ENCODE measurements around the gene PUS7. TPM values are rescaled to one million over a fixed set of nuclear protein-coding genes. Genes with fewer than 3 reads are reported as not detected.
"Not testable (repeated sequence)": the region's sequence is repeated elsewhere in the genome, so short reads cannot be mapped to it uniquely, and the experiment has no call there.

PUS7 gene
- total RNA-seq, 6 experiments from 2014 or later: 15.1 to 19.6 (median 17.3) TPM

GRCh38 chr7:105452085-105452484 lies 70.0 kb downstream of the PUS7 start:
- Mint-ChIP-seq H3K27me3 (ENCODE audit: insufficient read depth) (peaks cover 2% of the 10 kb centered on the region; the same call in 1 of the 2 replicates), H3K27ac (no peak overlapping the region), H3K9me3 (no peaks in the 10 kb centered on the region), H3K36me3 (ENCODE audit: low read depth) (peaks cover 11% of the 10 kb centered on the region), H3K4me1 (ENCODE audit: low read depth) (peaks cover 36% of the 10 kb centered on the region), H3K4me3 (no peak overlapping the region)
- no peak for DNase-seq
- TF ChIP-seq, protein P1, sequence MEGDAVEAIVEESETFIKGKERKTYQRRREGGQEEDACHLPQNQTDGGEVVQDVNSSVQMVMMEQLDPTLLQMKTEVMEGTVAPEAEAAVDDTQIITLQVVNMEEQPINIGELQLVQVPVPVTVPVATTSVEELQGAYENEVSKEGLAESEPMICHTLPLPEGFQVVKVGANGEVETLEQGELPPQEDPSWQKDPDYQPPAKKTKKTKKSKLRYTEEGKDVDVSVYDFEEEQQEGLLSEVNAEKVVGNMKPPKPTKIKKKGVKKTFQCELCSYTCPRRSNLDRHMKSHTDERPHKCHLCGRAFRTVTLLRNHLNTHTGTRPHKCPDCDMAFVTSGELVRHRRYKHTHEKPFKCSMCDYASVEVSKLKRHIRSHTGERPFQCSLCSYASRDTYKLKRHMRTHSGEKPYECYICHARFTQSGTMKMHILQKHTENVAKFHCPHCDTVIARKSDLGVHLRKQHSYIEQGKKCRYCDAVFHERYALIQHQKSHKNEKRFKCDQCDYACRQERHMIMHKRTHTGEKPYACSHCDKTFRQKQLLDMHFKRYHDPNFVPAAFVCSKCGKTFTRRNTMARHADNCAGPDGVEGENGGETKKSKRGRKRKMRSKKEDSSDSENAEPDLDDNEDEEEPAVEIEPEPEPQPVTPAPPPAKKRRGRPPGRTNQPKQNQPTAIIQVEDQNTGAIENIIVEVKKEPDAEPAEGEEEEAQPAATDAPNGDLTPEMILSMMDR (IDR thresholded peaks at IDR 0.05): no peak

DNA sequence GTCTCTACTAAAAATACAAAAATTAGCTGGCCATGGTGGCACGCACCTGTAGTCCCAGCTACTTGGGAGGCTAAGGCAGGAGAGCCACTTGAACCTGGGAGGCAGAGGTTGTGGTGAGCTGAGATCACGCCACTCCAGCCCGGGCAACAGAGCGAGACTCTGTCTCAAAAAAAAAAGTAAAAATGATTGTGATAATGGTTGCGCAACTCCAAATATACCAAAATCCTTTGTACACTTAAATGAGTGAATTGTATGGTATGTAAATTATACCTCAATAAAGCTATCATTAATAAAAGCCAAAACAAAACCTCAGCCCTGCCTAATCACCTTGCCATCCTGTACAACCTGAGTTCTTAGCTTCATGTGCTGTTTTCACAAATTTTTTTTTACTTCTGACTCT lies 71.2 kb downstream of the PUS7 start:
- not testable (repeated sequence) for H3K4me3 Mint-ChIP-seq; H3K27ac Mint-ChIP-seq; H3K27me3 Mint-ChIP-seq (ENCODE audit: insufficient read depth); H3K36me3 Mint-ChIP-seq (ENCODE audit: low read depth); DNase-seq; H3K9me3 Mint-ChIP-seq
- peaks cover 36% of the 10 kb centered on the region for H3K4me1 Mint-ChIP-seq (ENCODE audit: low read depth)

DNA sequence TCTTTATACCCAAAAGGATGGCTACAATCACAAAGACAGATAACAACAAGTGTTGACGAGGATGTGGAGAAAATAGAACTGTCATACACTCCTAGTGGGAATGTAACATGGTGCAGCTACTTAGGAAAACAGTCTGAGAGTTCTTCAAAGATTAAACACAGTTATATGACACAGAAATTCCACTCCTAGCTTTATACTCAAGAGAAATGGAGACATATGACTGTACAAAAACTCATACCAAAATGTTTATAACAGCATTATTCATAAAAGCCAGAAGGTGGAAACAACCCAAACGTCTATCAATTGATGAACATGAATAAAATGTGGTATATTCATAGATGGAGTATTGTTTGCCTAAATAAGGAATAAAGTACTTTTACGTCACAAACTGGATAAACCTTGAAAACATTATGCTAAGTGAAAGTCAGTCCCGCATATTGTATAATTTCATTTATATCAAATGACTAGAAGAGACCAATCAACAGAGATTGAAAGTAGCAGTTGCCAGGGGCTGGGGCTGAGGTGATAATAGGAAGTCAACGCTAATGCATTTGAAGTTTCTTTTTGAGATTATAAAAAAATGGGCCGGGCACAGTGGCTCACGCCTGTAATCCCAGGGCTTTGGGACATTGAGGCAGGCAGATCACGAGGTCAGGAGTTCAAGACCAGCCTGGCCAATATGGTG lies 71.8 kb downstream of the PUS7 start:
- H3K4me1 Mint-ChIP-seq (ENCODE audit: low read depth): peaks cover 36% of the 10 kb centered on the region
- peaks cover 5% of the 10 kb centered on the region; the same call in 1 of the 2 replicates for H3K36me3 Mint-ChIP-seq (ENCODE audit: low read depth)
- DNase-seq: no peak
- TF ChIP-seq, protein P1 (IDR thresholded peaks at IDR 0.05): no peak
- H3K4me3 Mint-ChIP-seq: no peak overlapping the region
- H3K9me3 Mint-ChIP-seq: no peaks in the 10 kb centered on the region
- no peaks in the 10 kb centered on the region; the same call in 1 of the 2 replicates for H3K27me3 Mint-ChIP-seq (ENCODE audit: insufficient read depth)
- no peak overlapping the region for H3K27ac Mint-ChIP-seq

DNA sequence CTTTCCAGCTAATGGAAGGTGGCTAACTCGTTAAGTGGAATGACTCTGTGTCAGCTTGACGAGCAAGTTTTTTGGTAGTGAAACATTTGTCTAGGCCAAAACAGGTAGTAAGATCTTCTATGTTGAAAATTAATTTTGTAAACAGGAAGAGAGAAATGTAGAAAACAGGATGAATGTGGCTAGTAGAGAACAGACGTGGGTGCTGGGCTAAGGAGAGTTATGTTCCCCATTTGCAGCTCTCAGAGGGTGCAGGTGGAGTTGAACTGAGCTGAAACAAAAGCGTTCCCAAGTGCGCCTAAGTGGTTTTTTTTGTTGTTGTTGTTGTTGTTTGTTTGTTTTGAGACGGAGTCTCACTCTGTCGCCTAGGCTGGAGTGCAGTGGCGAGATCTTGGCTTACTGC lies 73.9 kb downstream of the PUS7 start:
- Mint-ChIP-seq H3K36me3 (ENCODE audit: low read depth) (peaks cover 5% of the 10 kb centered on the region; the same call in 1 of the 2 replicates), H3K9me3 (no peaks in the 10 kb centered on the region), H3K4me3 (no peak overlapping the region), H3K27me3 (ENCODE audit: insufficient read depth) (no peaks in the 10 kb centered on the region; the same call in 1 of the 2 replicates), H3K4me1 (ENCODE audit: low read depth) (peaks cover 14% of the 10 kb centered on the region), H3K27ac (no peak overlapping the region)
- TF ChIP-seq, protein P1 (IDR thresholded peaks at IDR 0.05): no peak
- no peak for DNase-seq

DNA sequence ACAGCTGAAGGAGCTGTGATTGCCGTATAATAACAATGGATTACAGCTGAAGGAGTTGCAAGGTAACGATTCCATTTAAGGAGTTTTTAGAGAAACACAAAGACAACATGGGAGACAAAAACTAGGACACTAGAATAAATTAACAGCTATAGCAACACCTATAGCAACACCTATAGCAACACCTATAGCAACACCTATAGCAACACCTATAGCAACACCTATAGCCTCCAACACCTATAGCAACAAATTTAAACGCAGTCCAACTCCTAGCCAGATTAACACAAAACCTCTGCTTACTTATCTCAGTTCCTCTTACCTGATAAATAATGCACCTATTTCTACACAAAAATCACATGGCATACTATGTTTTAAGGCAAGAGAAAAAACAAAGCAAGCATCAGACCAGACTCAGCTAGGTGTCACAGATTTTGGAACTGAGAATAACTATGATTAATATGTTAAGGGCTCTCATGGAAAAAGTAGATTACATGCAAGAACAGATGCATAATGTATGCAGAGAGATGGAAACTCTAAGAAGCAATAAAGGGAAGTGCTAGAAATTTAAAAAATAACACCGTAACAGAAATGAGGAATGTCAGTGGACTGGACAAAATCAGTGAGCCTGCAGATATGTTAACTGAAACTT lies 77.6 kb downstream of the PUS7 start:
- TF ChIP-seq, protein P1 (IDR thresholded peaks at IDR 0.05): no peak
- DNase-seq: no peak
- Mint-ChIP-seq H3K36me3 (ENCODE audit: low read depth) (no peaks in the 10 kb centered on the region), H3K27me3 (ENCODE audit: insufficient read depth) (no peaks in the 10 kb centered on the region; the same call in 1 of the 2 replicates), H3K4me1 (ENCODE audit: low read depth) (peaks cover 4% of the 10 kb centered on the region), H3K4me3 (no peak overlapping the region), H3K27ac (no peak overlapping the region), H3K9me3 (no peaks in the 10 kb centered on the region)

- not testable (repeated sequence) for H3K27ac Mint-ChIP-seq; DNase-seq; H3K27me3 Mint-ChIP-seq (ENCODE audit: insufficient read depth); H3K36me3 Mint-ChIP-seq (ENCODE audit: low read depth); H3K9me3 Mint-ChIP-seq; H3K4me3 Mint-ChIP-seq
- peaks cover 26% of the 10 kb centered on the region for H3K4me1 Mint-ChIP-seq (ENCODE audit: low read depth)
Measured at GRCh38 chr7:105442214-105442613, 79.9 kb downstream of the PUS7 start.
